ENCODE measurements around the gene PTCD2.

Gene PTCD2

GRCh38 chr5:72369711-72370110 is 49.5 kb downstream of the PTCD2 start:
- no peak for DNase-seq
- in situ Hi-C loops (cut with HindIII; ENCODE audit: low pct_ligation_motif_present, low pct_unique_long_range_greater_than_20kb, low sequenced_read_pairs): no loop called here

- DNase-seq: no peak
- in situ Hi-C loops (cut with HindIII; ENCODE audit: low pct_ligation_motif_present, low pct_unique_long_range_greater_than_20kb, low sequenced_read_pairs): no loop called here
These were observed 52.2 kb downstream of the PTCD2 start for GRCh38 chr5:72372331-72372730.

- in situ Hi-C loops (cut with HindIII; ENCODE audit: low pct_ligation_motif_present, low pct_unique_long_range_greater_than_20kb, low sequenced_read_pairs): no loop called here
- no peak for DNase-seq
These were observed 52.8 kb downstream of the PTCD2 start for GRCh38 chr5:72372923-72373322.

DNA sequence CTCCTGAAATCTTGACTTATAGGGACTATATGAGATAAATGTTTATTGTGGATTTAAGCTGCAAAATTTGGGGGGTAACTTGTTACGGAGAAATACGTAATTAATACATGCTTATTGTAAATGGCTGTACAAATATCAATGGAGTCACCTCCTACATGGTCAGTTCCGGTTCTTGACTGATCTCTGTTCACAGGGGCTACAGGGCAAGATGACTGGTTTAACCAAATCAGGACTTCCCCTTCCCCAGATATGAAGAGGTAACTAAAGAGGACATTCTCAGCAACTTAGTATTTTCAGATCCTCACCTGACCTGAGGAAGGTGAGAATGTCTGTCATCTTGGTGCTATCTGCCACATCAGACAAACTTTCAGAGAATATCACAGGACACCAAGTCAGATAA is 54.7 kb downstream of the PTCD2 start:
- no peak for DNase-seq
- in situ Hi-C loops (cut with HindIII; ENCODE audit: low pct_ligation_motif_present, low pct_unique_long_range_greater_than_20kb, low sequenced_read_pairs): no loop called here

DNA sequence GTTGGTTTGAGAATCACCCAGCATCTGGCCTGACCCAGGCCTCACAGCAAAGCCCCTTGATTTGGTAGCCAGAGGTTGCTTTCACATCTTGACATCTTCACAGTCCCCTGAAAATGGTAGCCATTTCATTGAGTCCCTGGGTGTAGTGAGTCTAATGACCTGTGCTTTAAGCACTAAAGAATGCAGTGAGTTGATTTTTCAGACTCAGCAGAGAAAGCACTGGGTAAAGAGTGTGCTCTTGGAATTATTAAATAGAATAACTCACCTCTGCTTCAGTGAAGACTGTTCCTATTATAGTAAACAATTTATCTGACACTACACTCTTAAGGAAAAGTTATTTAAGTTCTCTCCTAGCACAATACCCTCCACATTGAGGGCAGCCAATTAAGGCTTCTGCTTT is 56.2 kb downstream of the PTCD2 start:
- in situ Hi-C loops (cut with HindIII; ENCODE audit: low pct_ligation_motif_present, low pct_unique_long_range_greater_than_20kb, low sequenced_read_pairs): no loop called here
- no peak for DNase-seq

- in situ Hi-C loops (cut with HindIII; ENCODE audit: low pct_ligation_motif_present, low pct_unique_long_range_greater_than_20kb, low sequenced_read_pairs): no loop called here
- no peak for DNase-seq
These were observed 57.9 kb downstream of the PTCD2 start for GRCh38 chr5:72377910-72378638.

DNA sequence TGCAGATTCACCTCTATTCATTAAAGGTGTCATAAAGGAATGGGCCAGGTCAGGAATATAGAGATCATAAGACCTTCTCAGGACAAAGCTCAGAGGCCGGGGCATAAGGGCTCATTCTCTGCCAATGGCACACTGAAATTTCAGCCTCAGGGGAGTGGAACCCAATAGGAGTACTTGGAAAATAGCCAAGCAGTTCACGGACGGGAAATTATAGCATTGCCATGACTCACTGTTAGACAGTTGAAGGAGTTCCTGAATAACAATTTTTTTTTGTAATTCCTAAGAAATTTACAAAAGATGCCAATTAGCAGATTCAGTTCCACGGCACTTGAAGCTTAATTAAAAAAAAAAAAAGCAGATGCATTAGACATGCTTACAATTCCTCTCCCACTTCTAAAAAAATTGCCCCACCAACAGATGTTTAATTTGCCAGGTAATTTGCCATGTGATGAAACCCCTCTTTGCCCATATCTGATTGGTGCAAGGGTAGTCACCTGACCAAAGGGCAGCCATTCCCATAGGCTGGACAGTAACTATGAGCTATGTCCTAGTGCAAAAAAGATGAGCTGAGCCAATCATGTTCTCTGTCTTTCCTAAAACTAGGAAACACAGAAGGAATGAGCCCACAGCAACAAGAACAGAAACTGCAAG is 58.6 kb downstream of the PTCD2 start:
- in situ Hi-C loops (cut with HindIII; ENCODE audit: low pct_ligation_motif_present, low pct_unique_long_range_greater_than_20kb, low sequenced_read_pairs): no loop called here
- DNase-seq: peak; percentile 72

DNA sequence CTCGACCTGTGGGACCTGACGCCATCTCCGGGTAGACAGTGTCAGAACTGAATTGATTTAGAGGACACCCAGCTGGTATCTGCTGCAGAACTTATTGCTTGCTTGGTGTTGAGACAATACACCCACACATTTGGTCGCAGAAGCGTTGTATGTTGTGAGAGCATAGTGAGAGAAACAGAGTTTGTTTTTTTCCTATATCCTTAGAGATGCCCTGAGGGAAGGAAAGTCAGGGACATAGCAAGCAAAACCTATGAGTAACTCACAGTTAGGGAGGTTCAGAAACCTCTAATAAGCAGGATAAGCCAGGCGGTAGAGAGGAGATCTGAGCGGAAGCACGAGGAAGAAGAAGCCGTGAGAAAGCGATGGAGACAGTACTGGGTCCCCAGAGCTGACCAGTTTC is 59.8 kb downstream of the PTCD2 start:
- DNase-seq: no peak

GRCh38 chr5:72380492-72381274 is 60.5 kb downstream of the PTCD2 start:
- in situ Hi-C loops (cut with HindIII; ENCODE audit: low pct_ligation_motif_present, low pct_unique_long_range_greater_than_20kb, low sequenced_read_pairs): no loop called here
- no peak for DNase-seq

More for the DNA sequence above, 59.8 kb downstream of the PTCD2 start:
- in situ Hi-C loops (cut with HindIII; ENCODE audit: low pct_ligation_motif_present, low pct_unique_long_range_greater_than_20kb, low sequenced_read_pairs): no loop called here

GRCh38 chr5:72383280-72383679 is 63.1 kb downstream of the PTCD2 start:
- in situ Hi-C loops (cut with HindIII; ENCODE audit: low pct_ligation_motif_present, low pct_unique_long_range_greater_than_20kb, low sequenced_read_pairs): no loop called here

GRCh38 chr5:72383726-72384125 is 63.6 kb downstream of the PTCD2 start:
- DNase-seq: no peak
- in situ Hi-C loops (cut with HindIII; ENCODE audit: low pct_ligation_motif_present, low pct_unique_long_range_greater_than_20kb, low sequenced_read_pairs): no loop called here

More at GRCh38 chr5:72383280-72383679, 63.1 kb downstream of the PTCD2 start:
- DNase-seq: no peak

GRCh38 chr5:72386639-72387038 is 66.5 kb downstream of the PTCD2 start:
- no peak for DNase-seq
- in situ Hi-C loops (cut with HindIII; ENCODE audit: low pct_ligation_motif_present, low pct_unique_long_range_greater_than_20kb, low sequenced_read_pairs): no loop called here

DNA sequence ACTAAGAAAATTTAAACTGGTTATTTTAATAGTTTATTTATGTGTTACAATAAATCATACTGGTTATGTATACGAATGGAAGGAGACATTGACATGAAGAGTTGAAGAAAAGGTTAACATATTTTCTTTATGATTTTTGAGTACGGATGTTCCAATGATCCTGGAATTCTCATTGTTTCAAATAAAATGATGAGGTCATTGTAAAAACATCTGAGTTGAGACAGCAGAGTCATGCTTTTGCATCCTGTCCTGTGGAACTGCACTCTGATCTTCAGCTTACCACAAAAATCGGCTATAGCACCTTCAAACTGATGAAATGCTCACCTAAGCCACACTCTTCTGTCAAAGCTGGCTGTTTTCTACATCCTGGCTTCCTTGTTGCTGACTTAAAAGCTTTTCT is 67.8 kb downstream of the PTCD2 start:
- peak; percentile 74 for DNase-seq
- in situ Hi-C loops (cut with HindIII; ENCODE audit: low pct_ligation_motif_present, low pct_unique_long_range_greater_than_20kb, low sequenced_read_pairs): no loop called here

GRCh38 chr5:72388646-72389045 is 68.5 kb downstream of the PTCD2 start:
- in situ Hi-C loops (cut with HindIII; ENCODE audit: low pct_ligation_motif_present, low pct_unique_long_range_greater_than_20kb, low sequenced_read_pairs): no loop called here
- DNase-seq: no peak

DNA sequence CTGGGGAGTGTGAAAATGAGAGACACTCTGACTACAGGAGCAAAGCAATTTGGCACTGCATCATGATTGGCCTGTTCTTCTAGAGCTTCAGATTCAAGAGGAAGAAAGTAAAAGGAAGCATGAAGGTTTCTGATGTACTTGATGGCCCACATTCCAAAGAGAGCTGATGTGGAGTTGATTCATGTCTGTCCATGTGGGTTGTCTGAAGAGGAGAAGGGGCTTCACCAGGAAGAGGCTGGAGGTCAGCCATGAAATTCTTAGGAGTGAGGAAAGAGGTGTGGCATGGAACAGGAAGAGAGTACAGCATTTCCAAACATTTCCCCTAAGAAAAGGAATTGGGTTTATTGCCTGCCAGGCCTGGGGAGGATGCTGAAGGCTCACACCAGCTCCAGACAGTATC is 70.7 kb downstream of the PTCD2 start:
- no peak for DNase-seq
- in situ Hi-C loops (cut with HindIII; ENCODE audit: low pct_ligation_motif_present, low pct_unique_long_range_greater_than_20kb, low sequenced_read_pairs): no loop called here

GRCh38 chr5:72392326-72392733 is 72.2 kb downstream of the PTCD2 start:
- in situ Hi-C loops (cut with HindIII; ENCODE audit: low pct_ligation_motif_present, low pct_unique_long_range_greater_than_20kb, low sequenced_read_pairs): no loop called here
- no peak for DNase-seq

- DNase-seq: no peak
- in situ Hi-C loops (cut with HindIII; ENCODE audit: low pct_ligation_motif_present, low pct_unique_long_range_greater_than_20kb, low sequenced_read_pairs): no loop called here
These were observed 72.9 kb downstream of the PTCD2 start for GRCh38 chr5:72393052-72393451.

- peak; percentile 15 for DNase-seq
- in situ Hi-C loops (cut with HindIII; ENCODE audit: low pct_ligation_motif_present, low pct_unique_long_range_greater_than_20kb, low sequenced_read_pairs): no loop called here
These were observed 74.5 kb downstream of the PTCD2 start for GRCh38 chr5:72394688-72395087.

- in situ Hi-C loops (cut with HindIII; ENCODE audit: low pct_ligation_motif_present, low pct_unique_long_range_greater_than_20kb, low sequenced_read_pairs): no loop called here
- DNase-seq: no peak
These were observed 77.7 kb downstream of the PTCD2 start for GRCh38 chr5:72397836-72398235.
